HG03108 (cell line): ENCODE data around the gene SRSF8.
A peak's percentile ranks its signal among the peaks of the same experiment; 100 is the strongest.

Experiments used
- ATAC-seq: cut with Tn5 transposase; IDR thresholded peaks from one replicate; pipeline ENCODE4 v1.9.1; 2021; ENCODE audit warnings: moderate library complexity; ENCODE audit not compliant: unreplicated experiment

The SRSF8 gene

DNA sequence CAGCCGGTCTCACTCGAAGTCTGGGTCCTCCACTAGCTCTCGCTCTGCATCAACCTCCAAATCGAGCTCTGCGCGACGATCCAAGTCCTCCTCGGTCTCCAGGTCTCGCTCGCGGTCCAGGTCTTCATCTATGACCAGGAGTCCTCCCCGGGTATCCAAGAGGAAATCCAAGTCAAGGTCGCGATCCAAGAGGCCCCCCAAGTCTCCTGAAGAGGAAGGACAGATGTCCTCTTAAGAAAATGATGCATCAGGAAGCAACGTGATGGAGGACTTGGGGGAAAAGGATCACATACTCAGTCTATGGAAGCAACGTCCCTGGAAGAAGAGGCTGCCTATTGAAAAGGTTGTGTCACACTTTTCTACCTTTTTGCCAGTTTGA, 1.1 kb downstream of the SRSF8 start:
- ATAC-seq = peak; percentile 11

DNA sequence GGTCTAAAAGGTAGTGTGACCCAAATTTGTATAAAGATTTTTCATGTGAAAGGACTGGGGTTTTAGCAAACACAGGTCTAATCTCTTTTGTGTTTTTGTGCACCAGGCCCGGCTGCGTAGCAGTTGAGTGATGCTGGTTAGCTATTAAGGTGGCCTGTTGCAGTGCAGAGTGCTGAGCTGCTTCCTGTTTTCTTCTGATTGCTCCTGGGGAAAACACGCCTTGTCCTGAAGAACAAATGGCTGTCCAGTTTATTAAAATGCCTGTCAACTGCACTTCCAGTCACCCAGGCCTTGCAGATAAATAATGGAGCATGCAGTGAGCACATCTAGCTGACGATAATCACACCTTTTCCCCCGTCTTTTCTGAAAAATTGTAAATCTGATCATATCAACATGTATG, 1.8 kb downstream of the SRSF8 start:
- ATAC-seq = peak; percentile 68

DNA sequence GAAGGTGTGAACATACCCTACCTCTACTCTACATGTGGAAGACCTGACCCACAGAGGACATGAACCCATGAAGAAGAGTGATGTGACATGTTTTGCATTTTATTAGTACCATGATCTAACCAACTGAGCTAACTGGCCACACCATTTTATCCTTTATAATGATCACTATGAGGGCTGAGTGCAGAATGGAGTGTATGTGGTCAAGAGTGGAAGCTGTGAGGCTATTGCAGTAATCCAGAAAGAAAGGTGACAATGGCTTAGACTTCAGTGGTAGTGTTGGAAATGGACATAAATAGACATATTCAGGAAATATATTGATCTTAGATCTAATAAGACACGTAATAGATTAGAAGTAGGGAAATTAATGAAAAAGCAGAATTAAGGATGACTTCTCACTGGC, 3.8 kb downstream of the SRSF8 start:
- ATAC-seq = no peak

DNA sequence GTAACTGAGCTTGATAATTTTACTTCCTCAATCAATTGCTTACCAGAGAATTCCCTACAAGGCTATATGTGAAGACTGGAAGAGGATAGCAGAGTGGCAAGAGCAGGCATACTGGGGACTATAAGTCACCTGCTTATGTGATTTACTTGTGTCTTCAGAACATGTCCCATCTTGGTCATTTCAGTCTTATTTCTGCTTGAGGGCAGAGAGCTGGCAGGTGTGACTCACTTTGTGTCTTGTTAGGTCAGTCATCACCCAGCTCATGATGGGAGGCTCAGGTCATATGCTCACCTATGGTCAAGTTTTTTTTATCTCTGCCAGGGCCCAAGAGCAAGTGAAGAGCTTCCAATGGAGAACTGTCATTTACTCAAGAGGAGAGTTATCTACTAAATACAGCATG, 6.2 kb downstream of the SRSF8 start:
- no peak for ATAC-seq

DNA sequence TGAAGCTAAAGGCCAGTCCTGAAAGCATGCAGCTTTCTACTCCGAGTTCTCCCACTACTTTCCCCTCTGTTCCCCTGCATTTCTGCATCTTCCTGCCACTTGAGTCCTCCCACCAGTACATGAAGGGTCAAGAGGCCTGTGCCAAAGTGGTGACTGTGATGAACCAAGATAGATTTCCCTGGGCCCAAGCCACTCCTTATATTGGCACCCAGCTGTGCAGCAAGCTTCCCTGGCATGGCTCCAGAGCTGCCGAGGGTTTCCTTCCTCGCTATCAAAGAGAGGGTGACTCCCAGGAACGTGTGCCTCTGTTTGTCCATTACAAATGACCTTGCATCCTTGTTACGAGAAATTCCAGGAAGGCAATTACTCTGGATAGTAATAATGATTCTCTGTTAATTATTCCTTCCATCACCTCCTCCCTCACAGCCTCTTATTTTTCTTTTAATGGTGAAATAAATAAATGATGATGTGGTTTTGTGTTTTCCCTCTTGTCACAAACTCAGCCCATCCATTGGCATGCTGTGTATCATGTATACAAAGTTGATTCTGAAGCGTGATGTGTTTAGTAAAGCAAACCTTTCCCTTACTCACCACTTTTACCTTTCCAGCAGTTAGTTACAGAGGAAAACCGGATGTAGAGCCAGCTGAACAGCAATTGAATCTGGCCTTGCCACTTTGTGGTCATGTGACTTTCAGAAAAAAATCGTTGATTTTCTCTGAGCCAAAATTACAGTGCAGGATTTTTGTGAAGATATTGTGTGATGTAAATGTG, 8.3 kb downstream of the SRSF8 start:
- no peak for ATAC-seq

DNA sequence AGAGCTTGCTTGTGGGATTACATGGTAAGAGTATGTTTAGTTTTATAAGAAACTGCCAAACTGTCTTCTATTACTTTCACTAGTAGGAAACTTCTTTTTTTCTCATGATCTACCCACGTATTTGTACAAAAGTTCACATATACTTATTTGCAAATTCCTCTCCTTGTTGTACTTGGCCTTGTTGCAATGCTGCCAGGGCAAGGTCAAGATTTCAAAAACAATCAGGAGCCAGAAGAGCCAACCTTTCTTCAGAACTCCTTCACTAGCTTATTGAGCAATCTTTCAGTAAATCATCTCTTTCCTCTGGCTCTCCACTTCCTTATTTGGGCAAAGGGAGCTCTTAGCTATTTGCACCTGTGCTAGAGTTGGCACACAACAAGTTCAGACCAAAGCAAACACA, 9.7 kb downstream of the SRSF8 start:
- ATAC-seq = peak; percentile 59

DNA sequence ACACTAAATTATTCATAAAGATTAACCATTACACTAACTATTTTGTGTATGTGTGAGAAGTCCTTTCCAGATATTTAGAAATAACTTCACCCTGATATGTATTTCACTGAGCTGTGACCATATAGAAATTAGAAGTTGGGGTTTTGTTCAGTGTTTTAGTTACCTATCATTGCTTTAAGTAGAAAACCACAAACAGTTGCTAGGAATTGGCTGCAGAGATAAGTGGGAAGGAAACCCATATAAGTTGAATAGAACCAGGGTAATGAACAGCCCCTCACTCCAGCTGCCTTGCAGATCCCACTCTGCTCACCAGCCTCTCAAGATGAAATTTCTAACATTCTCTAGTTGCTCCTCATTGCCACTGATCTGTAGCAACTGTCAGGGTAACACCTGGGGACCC, 10.3 kb downstream of the SRSF8 start:
- ATAC-seq = no peak

DNA sequence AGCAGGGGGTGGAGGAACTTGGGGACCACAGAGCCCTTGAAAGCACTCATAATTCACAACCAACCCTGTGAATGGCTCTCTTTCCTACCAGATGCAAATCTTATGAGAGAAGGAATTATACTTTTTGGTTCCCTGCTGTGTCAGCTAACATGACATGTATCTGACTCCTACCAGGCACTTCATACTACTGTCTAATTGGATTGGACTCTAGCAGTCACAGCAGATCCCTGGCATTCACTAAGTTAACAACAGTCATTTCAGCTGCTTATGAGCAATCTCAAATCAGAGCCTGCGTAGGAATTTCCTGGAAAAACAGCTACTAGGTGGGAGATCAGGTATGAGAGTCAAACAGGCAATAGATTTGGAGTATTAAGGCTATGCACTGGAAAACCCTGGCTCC, 11.8 kb downstream of the SRSF8 start:
- ATAC-seq = no peak

DNA sequence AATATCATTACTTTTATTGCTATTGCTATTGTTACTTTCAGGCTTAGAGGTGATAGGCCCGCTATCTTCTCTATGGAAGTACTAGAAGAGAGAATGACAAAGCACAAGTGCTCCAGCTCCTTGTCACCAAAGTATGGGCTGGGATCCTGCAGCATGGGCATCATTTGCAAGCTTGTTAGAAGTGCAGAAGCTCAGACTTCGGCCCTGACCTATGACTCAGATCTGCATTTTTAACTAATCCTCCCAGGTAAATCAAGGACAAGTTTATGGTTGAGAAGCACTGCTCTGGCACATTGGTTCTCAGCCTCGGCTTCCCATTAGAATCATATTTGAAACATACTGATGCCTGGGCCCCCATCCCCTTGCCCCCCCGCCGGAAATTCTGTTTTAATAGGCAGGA, 14.3 kb downstream of the SRSF8 start:
- ATAC-seq = no peak

DNA sequence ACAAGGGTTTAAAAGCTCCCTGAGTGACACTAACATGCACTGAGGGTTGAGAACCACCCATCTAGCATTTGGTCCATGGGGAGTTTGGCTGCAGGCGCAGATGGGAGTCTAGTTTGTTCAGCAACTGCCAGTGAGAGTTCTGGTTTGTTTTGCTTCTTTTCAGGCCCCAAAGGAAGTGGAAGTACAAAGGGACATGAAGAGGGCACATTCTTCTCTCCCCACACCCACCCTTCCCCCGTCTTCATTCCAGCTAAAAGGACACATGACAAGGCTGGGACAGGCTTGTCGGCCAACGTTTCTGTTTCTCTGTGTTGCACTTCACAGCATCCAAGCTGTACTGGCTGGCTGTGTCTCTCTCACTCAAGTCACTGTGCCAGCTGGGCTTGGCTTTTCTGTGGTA, 14.7 kb downstream of the SRSF8 start:
- ATAC-seq = no peak

DNA sequence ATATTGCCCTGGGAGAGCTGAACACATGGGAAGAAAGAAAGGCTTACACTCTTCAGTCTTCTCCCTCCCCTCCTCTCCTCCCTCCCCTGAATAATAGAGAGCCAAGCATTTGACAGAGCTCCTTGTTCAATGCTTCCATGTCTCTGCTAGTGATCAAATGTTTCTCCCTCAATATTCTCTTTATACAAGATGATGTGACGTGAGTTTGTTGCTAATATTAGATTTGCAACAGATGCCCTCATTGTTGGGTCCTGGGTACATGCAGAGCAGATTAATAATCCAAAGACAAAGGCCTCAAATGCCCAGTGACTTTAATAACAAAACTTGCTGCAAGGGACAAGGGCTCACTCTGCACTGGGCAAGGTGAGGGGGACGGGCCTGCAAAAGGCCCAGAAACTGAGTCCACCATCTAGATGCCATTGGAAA, 15.9 kb downstream of the SRSF8 start:
- no peak for ATAC-seq

DNA sequence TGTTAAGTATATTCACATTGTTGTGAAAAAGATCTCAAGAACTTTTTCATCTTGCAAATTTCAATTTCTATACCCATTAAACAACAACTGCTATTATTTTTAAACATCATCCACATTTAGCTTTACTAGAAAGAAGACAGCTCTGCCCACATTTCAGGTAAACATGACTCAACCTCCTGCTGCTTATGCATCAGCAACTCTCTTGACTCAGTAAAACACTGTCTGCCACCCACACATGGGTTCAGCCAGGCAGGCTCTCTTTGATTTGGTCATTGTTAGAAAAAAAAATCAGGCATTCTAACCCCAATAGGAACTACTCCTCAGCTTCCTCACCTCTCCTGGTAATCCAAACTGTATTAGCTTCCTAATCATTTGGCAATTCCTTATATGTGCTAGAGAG, 17.8 kb downstream of the SRSF8 start:
- no peak for ATAC-seq

DNA sequence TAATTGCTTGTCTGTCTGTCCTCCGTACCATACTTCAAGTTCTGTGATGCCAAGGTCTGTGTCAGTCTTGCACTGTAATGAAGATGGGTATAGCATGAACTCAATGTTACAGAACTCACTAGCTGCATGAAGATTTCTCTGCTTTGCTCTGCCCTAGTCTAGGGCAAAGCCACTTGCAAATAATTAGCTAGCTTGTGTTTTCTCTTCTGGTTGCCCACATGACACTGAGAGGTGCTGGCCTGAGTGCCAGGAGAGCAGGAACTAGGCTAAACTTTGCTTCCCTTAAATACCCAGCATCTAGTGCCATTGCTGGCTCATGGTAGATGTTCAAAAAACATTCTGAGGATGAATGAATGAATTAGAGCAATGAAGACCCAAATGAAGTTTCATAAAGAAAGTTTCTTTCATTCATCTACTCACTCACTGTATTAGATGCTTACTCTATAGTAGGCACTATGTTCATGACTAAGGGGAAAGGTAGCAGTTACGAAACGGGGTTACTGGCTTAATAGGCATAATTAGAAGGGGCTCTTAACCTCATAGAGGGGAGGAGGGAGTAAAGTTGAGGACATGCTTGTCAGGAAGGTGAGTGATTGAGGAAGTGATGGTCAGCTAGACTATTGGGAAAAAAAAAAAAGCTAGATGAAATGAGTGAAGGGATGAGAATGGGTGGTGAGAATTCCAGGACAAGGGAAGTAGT, 18.5 kb downstream of the SRSF8 start:
- ATAC-seq = no peak

DNA sequence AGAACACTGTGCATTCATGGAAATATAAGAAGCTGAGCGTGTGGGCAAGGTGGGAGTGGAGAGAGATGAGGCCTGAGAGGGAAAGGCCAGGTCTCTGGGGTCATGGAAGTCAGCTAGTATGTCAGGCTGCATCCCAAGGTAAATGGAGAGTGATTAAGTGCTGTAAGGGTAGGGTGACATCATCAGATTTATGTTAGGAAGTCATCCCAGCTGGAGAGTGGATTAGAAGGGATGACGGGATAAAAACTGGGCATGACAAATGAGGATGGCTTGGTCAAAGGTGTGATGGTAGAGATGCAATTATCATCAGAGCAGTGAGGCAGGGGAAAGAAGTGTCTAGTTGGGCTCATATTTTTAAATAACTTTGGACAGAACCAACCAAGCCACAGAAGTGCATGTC, 19.4 kb downstream of the SRSF8 start:
- ATAC-seq = no peak

DNA sequence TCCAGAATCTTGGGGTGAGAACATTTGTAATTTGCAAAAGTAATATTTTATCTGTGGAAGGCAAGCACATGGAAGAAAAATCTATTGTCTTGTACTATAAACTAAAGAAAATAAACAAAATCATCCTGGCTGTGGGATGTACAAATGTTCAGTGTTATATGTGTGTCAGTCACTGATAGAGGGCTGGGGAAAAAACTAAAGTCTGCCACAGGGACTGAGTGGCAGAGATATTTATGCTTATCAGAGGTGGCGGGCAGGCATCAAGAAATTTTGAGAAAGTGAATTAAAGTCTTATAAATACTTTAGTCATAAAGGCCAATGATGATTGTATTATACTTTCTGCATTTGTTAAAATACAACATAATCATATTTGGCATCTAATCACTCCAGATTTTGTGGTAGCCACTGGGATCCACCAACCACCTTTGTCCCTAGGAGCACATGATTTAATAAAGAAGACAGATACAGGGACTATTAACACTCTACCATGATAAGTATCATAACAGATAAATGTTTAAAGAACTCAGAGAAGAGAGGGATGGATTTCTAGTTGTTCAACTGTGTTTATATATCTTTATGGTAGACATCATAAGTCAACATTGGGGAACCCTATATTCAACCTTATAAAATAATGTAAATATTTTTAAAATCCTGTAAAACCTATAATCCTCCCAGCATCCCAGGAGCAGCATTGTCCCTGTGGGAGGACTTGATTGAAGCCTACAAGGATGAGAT, 20.3 kb downstream of the SRSF8 start:
- no peak for ATAC-seq

DNA sequence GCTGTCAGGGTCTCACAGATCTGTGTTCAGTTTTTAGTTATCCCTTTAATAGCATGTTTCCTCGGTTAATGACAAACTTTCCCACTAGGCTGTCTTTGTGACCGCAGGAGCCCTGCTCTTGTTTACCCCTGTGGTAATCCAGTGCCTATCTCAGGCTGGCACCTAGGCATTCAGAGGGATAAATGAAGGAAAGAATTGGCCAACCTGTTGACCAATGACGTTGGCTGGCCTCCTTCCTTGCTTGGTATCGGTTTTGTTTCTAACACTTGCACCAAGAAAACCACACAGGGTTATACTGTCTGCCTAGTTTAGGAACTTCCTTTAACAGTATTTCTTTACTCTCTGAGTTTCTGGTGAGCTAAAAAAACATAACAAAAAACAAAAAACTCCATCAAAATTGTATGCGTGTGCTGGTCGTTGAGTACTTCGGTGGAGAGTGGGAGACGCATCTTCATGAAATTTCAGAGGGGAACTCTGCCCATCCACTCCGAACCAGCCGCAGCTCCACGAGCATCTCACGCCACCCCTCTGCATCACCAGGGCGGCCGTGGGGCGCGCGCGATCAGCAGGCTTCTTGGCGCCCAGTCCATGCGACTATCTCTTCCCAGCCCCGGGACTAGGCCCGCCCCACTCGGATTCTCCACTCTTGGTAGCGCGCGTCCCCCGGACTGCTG, 22.4 kb downstream of the SRSF8 start:
- peak; percentile 24 for ATAC-seq

DNA sequence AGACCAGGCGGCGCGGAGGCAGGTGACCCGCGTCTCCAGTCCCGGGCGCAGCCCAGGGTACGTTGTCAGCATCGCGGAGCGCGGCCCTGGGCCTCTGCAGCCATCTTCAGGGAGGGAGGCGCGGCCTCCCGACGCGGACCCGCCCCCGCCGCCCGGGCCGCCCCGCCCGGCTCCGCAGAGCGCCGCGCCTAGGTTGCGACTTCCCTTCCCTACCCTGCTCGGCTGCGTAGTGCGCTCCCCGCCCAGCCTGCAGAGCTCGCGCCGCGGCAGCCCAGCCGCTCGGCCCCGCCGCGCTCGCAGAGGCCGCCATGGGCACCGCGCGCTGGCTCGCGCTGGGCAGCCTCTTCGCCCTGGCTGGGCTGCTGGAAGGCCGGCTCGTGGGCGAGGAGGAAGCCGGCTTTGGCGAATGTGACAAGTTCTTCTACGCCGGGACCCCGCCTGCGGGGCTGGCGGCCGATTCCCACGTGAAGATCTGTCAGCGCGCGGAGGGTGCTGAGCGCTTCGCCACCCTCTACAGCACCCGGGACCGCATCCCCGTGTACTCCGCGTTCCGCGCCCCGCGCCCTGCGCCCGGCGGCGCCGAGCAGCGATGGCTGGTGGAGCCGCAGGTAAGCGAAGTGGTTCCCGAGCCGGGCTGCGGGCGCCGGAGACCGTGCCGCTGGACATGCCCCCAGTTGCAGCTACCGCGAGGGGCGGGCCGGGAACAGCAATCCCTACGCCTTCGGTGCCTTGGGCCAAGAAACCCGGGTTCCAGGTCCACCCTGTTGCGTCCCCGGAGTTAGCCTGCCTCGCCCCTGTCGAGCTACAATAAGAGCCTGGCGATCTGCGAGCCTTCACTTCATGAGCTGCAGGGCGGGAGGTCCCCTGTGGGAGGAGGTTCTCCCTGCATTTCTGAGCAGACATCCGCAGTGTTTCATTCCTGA, 23.2 kb downstream of the SRSF8 start, which contains the start of gene ENDOD1:
ENDOD1 (plus strand) TSS at position 227 of the 923 bp plus-strand sequence; CDS start at position 309, 82 bp downstream.
- peak; percentile 82 for ATAC-seq

DNA sequence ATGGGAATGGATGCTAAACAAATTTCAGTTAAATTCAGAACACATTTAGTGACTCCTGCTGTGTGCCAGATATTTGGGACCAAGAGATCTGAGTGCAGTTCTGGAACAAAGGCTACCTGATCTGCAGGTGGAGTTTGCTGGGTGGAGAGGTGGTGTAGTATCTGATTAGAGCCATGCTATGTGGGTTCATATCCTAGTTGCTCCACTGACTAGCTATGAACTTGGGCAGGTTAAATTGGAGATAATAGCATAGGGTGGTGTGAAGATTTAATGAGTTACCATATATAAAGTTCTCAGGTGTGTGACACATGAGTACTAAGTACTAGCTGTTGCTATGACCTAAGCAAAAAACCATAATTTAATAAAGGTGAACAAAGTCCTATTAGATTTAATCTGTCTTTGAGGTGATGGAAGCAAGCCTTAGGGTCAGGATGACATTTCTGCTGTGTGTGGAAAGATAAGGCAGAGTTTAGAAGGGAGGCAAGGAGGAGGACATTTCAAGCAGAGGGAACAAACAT, 25.0 kb downstream of the SRSF8 start:
- ATAC-seq = no peak

DNA sequence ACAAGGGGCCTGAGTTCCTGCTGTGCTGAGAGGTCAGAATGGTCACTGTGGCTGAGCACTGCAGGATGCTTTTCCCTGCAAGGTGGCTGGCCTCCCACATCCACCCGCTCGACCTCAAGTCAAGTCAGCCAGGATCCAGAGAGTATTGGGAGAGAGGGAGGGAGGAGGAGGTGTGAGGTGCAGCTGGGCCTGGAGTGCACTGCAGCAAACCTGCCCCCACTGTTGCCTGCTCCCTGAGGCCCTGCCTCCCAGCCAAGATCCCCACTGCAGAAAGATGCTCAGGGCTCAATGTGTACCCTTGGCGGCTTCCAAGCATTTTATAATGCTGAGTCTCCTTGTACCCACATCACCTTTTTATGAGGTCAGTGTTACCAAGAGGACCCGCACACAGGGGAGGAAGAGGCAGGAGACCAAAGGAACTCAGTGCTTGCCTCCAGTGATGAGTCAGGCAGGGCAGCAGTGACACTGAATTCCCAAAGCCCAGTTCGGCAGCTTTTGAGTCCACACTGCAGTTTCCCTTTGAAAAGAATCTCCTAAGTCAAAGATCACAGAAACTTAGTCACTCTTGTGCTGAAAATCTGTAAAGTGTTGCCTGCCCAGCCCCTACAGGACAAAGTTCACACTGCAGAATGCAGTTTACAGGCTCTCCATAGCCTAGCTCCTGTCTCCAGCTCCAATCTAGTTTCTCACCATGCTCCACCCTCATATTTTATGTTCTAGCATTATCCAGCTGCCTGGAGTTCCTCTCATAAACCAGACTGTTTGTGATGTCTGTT, 26.0 kb downstream of the SRSF8 start:
- no peak for ATAC-seq
